Fibroblast of skin of left quadriceps (primary cell): ENCODE results near the gene SERPING1.

ENCODE experiments used
- DNase-seq, 2 experiments: peaks; one replicate each; pipeline ENCODE4 v3.0.0-alpha.2; 2013; ENCODE audit warnings: low read depth in 2 of 2

SERPING1 gene

DNA sequence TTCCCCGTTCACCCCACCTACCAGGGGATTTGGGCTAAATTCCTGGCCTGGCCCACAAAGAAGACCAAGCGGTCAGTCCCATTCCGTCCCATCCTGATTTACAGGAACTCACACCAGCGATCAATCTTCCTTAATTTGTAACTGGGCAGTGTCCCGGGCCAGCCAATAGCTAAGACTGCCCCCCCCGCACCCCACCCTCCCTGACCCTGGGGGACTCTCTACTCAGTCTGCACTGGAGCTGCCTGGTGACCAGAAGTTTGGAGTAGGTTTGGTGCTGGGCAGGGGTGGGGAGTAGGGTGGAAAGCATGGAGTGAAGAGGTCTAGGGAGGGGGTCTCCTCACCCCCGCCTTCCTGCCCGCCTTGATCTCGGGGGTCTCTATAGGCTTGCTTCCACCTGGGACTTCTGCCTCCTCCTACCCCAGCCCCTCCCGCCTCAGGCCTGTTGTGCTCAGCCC, at the start of gene SERPING1:
SERPING1 (plus strand) TSS at position 225 of the 455 bp plus-strand sequence. CDS start 586 bp downstream, outside the sequence.
- DNase-seq, result no peak

DNA sequence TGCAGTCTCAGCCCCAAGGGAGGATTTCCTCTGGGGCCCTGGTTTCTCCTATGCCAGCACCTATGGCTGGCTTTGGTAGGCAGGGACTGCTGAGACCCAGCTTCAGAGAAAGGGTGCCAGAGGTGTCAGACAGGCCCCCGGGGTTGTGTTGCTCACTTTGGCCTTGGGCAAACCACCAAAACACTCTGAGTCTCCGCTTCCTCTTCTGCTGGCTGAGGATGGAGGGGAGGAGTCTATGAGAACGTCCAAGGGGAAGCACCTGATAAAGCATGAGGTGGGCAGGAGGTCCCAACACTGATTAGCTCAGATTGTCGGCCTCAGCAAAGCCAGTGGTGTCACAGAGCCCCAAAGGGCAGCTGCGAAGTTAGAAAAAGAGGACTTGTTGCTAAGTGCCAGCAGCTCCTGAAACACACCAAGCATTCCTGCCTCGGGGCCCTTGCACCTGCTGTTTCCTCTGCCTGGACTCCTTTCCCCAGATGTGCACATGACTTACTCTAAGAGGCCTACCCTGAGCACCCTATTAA, 49.6 kb upstream of the SERPING1 start:
- DNase-seq, result no peak

DNA sequence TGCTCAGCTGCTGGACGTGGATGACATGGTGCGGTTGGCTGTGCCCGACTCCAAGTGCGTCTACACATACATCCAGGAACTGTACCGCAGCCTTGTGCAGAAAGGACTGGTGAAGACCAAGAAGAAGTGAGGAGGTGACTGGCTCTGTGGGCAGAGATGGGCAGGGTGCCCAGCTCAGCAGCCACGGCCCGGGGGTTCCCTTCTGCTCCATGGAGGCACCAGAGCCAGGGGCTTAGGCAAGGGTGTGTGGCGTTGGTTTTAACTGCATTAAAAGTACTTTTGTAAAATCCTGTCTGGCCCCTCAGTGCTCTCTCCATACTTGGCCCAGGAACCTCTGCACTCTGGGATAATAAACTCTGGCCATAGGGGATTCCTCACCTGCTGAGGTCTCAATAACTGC, 47.5 kb upstream of the SERPING1 start:
- no peak for DNase-seq

DNA sequence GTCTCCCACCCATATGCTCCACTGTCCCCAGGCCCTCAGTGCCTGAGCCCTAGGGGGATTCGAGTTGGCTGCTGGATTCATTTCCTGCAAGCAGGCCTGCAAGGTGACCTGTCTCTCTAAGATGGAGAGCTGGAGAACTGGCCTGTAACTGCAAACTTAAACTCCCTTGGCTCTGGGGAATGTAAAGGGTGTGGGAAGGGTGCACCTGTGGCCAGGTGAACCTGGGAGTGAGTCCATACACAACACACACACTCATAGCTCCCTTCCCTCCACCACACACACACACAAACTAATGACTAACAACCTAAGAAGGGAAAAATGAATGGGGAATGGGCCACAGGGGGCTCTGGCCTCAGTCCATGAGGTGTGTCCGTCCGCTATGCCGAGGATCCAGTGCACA, 45.5 kb upstream of the SERPING1 start:
- DNase-seq, result no peak

DNA sequence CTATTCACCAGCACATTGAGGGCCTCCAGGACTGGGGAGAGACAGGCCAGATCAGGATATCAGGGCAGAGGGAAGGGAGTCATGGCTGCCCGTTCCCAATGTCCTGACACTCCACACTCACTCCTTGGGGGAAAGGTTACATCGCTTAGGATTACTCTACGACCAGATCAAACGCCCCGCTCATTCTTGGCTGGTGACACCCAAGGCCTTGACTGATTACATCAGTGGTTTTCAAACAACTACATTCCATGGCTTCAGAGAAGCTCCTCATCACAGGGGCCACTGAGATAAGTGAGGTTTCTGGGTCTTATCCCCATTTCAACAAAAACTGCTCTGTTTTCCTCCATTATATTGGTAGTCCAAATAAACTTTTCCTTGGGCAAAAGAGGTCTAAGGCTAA, 45.0 kb upstream of the SERPING1 start:
- DNase-seq, result no peak

DNA sequence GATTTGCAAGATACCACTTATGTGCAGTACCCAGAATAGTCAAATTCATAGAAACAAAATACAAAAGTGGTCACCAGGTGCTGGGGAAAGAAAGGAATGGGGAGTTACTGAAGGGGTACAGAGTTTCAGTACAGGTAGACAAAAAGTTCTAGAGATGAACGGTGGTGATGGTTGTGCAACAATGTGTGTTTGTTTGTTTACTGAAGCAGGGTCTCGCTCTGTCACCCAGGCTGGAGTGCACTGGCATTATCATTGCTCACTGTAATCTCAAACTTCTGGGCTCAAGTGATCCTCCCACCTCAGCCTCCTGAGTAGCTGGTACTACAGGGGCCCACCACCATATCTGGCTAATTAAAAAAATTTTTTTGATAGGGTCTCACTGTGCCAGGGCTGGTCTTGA, 42.1 kb upstream of the SERPING1 start:
- no peak for DNase-seq

DNA sequence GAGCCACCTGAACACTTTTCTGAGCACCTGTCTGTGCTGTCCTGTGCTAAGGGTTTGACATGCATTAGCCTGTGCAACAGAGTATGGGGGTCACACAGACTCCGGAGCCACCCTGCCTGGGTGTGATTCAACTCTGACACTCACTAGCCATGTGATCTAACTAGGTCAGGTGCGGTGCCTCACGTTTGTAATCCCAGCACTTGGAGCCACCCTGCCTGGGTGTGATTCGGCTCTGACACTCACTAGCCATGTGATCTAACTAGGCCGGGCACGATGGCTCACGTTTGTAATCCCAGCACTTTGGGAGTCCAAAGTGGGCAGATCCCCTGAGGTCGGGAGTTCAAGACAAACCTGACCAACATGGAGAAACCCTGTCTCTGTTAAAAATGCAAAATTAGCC, 41.4 kb upstream of the SERPING1 start:
- DNase-seq, result no peak

DNA sequence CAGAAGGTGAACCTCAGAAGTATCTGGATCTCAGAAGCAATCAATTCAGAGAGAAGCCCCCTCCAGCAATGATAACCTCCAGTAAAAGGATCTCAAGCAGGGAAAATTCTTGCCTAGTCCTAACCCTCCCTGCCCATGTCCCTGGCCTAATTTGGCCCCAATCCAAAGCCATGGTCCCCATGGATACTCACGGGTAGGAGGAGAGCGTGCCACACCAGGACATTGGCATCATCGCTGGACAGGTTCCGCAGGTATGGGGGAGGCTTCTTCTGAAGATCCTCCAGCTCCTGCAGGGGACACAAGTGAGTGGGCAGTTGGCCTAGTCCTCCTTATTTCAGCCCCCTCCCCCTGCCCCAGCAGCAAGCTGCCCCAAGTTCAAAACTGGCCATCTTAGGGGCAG, 37.3 kb upstream of the SERPING1 start:
- no peak for DNase-seq

DNA sequence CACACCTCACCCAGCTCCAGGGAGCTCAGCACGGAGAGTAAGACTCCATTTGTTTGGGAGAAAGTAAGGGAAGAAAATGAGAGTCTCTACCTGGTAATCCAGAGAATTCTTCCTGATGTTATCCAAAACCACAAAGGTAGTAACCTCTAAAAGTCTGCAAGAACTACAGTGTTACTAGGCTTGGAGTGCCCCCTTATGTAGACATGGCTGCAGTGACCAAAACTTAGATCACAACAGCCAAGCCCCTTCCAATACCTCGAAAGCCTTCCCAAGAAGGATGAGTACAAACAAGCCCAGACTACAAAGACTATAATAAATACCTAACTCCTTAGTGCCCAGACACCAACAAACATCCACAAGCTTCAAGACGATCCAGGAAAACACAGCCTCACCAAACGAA, 34.9 kb upstream of the SERPING1 start:
- no peak for DNase-seq

DNA sequence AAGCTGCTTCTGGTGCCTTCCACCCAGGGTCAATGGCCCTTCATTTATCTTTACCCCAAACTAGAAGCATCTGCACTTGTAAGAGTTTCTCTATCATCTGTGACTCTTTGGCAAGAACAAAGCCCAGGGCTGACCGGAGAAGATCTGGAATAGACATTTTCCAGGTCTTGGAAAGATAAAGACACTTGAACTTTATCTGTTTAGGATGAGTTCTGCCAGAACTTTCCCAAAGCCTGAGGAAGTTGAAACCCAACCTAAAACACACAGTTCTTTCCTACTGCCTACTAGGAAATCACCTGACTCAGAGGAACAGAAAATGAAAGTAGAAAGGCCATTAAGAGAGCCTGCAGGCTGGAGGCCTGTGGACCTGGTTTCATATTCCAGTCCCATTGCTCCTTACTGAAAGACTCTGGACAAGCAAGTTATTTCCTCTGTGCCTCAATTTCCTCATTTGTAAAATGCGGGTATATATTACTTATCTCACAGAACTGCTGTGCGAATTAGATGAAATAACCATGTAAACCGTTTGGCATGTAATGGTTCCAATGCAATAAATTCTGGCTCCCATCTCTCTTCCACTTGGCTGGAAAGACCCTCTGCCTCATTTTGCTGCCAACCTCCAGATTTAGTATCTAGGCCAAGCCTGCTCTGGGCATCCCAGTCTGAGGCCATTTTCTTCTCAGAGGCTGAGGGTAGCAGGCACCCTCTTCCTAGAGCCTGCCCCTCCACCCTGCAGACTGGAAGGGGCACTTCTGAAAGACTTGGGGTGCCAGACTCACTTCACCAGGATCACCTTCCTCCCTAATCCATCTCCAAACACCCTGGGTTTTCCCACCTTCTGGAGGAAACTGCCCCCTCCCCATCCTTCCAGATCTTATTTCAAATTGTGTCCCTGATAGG, 31.2 kb upstream of the SERPING1 start:
- DNase-seq, result no peak

DNA sequence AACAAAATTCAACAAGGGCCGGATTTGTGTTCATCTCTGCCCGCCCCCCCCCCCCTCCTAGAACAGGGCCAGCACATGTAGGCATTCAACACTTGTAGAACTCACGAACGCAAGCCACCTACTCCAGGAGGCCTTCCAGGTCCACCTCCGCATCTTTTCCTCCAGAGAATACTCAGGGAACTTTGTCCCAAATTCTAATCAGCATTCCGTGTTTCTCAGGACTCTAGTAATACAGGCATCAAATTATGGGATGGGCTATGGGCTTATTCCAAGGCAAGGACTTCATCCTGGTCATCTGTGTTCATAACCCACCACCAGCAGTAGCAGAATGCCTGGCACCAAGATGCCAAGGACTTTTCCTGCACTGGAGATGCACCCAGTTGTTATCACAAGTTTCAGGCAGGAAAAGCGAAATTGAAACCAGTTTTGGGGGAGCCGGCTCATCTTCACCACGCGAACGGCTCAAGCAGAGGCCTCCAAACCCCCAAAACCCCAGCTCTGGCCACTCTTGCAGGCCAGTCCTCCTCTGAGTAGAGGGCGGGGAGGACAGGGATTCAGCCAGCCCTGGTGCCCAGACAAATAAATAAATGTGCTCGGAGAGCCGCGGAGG, 30.5 kb upstream of the SERPING1 start:
- no peak for DNase-seq

DNA sequence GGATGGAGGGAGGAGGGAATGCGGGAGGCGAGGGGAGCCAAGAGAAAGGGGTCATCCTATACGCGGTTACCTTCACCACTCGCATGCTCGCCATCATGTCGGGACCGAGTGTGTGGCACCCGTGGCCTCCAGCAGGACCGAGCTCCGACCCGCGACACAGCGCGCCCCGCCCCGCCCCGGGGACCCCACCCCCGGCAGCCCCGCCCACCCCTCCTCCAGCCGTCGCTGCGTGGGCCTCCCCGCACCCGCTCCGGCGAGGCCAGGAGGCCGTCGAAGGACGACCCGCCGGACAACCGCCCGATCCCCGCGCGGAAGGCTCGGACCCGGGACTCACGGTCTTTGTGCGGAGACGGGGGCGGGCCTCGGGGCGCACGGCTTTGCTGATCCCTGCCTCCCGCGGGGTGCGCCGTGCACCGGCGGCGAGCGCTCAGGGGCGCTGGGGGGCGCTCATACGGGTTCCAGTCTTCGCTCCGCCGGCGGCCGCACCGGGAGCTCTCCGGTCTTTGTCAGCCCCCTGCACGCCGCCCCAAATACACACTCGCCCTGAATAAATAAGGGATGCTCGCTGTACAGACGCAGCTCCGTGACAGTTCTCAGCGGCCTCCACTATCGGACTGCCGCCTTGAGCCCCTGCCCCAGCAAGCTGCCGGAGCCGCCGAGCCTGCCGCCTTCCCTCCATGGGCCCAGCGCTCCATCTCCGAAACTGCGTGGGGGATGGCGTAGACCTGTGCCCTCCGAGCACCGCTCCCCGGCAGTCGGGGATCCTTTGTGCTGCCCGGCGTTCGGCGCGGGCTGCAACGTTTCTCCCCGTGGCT, 29.8 kb upstream of the SERPING1 start, which contains the start of gene UBE2L6:
UBE2L6 (minus strand) TSS at position 158 of the 815 bp plus-strand sequence; CDS start at position 97, 61 bp downstream.
- no peak for DNase-seq

DNA sequence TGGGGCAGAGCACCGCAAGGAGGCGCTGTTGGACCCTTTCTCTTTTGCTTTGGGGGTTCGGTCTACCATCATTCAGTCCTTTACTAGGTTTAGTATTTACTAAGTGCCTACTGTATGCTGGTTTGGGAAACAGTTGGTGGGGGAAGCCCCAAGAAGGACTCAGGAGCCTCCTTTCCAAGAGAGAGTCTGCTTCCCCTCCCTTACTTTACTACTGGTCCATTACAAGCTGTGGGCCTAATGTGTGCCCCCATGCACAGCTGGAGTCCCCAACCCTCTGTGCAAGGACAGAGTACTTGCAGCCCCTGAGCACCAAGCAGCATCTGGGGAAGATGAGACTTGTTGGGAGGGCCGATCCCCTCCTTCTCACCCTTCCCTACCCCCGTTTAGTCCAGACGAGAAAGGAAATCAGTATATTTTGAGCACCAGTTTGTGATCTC, 29.1 kb upstream of the SERPING1 start:
- DNase-seq, result peak; percentile 44 to 50

DNA sequence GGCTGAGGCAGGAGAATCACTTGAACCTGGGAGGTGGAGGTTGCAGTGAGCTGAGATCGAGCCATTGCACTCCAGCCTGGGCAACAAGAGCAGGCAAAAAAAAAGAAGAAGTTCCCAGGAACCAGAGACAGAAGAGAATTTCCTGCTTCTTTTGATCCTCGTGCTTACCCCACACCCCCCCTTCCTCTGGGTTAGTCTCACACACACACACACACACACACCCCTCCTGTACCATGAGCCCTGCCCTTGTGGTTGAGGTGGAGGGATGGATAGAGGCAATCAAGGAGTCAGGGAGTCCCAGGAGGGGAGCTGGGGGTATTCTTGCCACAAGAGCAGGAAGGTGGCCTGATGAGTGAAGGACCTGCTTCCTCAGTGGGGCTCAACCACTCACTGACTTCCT, 25.9 kb upstream of the SERPING1 start:
- no peak for DNase-seq

DNA sequence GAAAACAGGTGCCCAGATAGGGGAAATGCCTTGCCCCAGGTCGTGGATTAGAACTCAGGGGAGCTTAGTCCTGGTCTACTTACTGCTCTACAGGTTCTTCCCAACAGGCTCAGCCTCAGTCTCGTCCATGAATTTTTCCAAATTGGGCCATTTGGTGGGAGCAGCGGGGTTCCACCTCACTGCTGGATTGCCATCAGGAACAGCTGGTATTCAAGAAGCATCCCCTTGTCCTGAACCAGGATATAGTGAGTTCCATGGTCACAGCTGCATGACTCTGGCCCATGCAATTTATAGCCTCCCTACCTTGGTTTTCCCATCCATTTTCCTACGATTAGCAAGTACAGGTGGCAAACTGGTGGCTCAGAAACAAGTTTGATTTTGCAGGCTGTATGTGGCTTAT, 23.4 kb upstream of the SERPING1 start:
- no peak for DNase-seq

DNA sequence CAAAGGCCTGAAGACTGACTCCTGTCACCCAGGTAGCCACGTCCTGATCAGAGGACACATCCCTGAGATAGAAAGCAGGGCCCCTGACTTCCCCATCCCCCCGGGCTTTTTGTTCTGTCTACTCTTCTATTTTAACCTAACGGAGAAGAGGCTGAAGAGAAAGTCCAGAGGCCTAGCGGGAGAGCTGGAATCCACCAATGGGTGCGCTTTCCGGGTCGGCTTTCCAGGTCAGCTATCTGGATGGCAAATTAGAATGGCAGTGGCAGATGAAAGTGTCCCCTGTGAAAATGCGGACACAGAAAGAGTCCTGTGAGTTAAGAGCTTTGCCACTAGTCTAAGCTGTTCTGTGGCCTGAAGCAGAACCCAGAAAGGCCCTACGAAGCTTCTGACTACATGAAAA, 13.1 kb upstream of the SERPING1 start:
- DNase-seq, result no peak

DNA sequence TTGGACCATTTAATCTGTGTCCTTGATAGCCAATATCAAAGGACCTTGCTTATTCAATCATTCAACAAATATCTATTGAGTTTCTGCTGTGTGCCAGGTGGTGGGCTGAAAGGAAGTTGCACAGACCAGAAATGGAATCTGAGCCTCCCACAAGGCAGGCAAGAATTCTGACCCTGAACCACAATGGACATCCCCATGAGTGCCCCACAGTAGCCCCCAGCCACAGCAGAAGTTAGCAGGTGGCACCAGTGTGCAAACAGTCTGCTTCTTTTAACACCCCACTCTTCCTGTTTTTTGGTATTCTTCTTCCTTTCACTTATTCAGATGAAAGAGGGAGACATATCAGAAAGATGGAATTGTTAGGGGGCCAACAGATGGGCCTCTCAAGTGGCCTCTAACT, 12.2 kb upstream of the SERPING1 start:
- no peak for DNase-seq

DNA sequence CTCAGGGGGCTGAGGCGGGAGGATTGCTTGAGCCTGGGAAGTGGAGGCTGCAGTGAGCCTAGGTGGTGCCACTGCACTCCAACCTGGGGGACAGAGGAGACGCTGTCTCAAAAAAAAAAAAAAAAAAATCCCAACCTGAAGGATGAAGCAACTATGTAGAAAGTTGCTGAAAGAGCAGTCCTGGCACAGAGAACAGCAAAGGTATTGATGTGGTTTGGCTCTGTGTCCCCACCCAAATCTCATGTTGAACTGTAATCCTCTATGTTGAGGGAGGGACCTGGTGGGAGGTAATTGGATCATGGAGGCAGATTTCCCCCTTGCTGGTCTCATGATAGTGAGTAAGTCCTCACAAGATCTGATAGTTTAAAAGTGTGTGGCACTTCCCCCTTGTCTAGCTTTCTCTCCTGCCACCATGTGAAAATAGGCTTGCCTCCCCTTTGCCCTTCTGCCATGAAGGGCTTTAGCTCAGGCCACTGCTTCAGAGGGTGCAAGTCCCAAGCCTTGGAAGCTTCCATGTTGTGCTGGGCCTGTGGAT, 10.7 kb upstream of the SERPING1 start:
- DNase-seq, result no peak

DNA sequence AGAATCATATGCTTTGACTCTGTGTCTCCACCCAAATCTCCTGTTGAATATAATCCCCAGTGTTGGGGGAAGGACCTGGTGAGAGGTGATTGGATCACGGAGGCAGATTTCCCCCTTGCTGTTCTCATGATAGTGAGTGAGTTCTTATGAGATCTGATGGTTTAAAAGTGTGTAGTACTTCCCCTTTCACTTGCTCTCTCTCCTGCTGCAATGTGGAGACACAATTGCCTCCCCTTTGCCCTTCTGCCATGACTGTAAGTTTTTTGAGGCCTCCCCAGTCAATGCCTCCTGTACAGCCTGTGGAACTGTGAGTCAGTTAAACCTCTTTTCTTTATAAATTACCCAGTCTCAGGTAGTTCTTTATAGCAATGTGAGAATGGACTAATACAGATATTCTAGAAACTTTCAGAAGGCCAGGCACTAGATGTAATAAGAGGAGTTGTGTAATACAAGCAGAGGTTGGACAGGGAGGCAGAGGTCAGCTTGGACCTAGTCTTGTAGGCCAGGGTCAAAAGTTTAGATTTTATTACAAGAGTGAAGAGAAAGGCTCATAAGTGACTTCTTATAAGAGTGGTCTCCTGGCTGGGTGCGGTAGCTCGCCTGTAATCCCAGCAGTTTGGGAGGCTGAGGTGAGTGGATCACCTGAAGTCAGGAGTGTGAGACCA, 9.3 kb upstream of the SERPING1 start:
- no peak for DNase-seq

DNA sequence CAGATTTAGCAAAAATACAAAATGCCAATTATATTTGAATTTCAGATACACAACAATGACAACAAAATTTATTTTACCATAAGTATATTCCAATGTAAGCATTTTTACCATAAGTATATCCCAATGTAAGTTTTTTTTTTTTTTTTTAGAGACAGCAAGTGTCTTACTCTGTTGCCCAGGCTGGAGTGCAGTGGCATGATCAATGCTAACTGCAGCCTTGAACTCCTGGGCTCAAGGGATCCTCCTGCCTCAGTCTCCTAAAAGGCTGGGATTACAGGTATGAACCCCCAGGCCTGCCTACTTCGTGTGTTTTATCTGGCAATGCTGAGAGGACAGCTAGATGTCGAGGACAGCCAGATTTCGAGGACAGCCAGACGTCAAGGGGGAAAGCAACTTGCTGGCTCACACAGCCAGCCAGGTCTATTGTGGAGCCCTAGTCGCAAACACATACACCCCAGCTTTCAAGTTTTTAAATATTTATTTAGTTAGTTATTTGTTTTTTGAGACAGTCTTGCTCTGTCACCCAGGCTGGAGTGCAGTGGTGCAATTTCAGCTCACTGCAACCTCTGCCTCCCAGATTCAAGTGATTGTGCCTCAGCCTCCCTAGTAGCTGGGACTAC, 1.1 kb upstream of the SERPING1 start:
- no peak for DNase-seq
